Stimulated activated naive B cell treated with anti-CD40 and anti-IgM and Interleukin-4, amounts not matched to agents 10 μg/mL and 1 μg/mL and 100 μg/mL, for 72 hours (primary cell): ENCODE data around the gene CD6.

Experiments
- ATAC-seq, 2 donors: fragments of 150-1000 bp; cut with Tn5 transposase; replicated peaks; 2 replicates each; pipeline ENCODE4 v1.10.0; 2021; ENCODE audit warnings: moderate library complexity in 1 of 2
- DNase-seq: peaks from one replicate; pipeline ENCODE4 v3.0.0; 2021
- H3K27ac Mint-ChIP-seq: one replicate; pipeline ENCODE4 v1.8.0; 2022; ENCODE audit warnings: mild to moderate bottlenecking, mixed read lengths
- H3K27me3 Mint-ChIP-seq, 2 donors: one replicate each; pipeline ENCODE4 v1.8.0; 2022; ENCODE audit warnings: mixed read lengths in 2 of 2
- H3K36me3 Mint-ChIP-seq, 2 donors: one replicate each; pipeline ENCODE4 v1.8.0; 2022; ENCODE audit warnings: mixed read lengths in 2 of 2, mild to moderate bottlenecking in 1 of 2
- H3K4me1 Mint-ChIP-seq, 2 donors: one replicate each; pipeline ENCODE4 v1.8.0; 2022; ENCODE audit warnings: mixed read lengths in 2 of 2, mild to moderate bottlenecking in 1 of 2
- H3K4me3 Mint-ChIP-seq, 2 donors: one replicate each; pipeline ENCODE4 v1.8.0; 2022; ENCODE audit warnings: mild to moderate bottlenecking in 2 of 2, mixed read lengths in 2 of 2, moderate library complexity in 1 of 2
- H3K9me3 Mint-ChIP-seq, 2 donors: one replicate each; pipeline ENCODE4 v1.8.0; 2022; ENCODE audit warnings: mixed read lengths in 2 of 2, mild to moderate bottlenecking in 1 of 2

The CD6 gene

GRCh38 chr11:61037441-61038093 is 66.1 kb downstream of the CD6 start:
- H3K4me3 Mint-ChIP-seq, result no peak overlapping the region
- H3K27ac Mint-ChIP-seq, result no peak overlapping the region
- H3K4me1 Mint-ChIP-seq, result peaks cover 17 to 28% of the 10 kb centered on the region in 2 donors

GRCh38 chr11:61039916-61040315 is 68.4 kb downstream of the CD6 start:
- H3K4me3 Mint-ChIP-seq, result no peak overlapping the region
- no peak overlapping the region for H3K27ac Mint-ChIP-seq

More at GRCh38 chr11:61037441-61038093, 66.1 kb downstream of the CD6 start:
- no peaks in the 10 kb centered on the region for H3K27me3 Mint-ChIP-seq
- peaks cover 12 to 42% of the 10 kb centered on the region in 2 donors for H3K36me3 Mint-ChIP-seq
- ATAC-seq (no peak), DNase-seq (no peak)
- H3K9me3 Mint-ChIP-seq, result no peaks in the 10 kb centered on the region

GRCh38 chr11:61041755-61042518 is 70.5 kb downstream of the CD6 start:
- peak; percentile 91 to 93 for ATAC-seq
- H3K4me3 Mint-ChIP-seq, result peak overlapping the region; percentile 63 to 74
- H3K36me3 Mint-ChIP-seq, result peaks cover 12 to 34% of the 10 kb centered on the region in 2 donors
- H3K9me3 Mint-ChIP-seq, result no peaks in the 10 kb centered on the region
- DNase-seq, result peak; percentile 22
- no peaks in the 10 kb centered on the region for H3K27me3 Mint-ChIP-seq
- H3K27ac Mint-ChIP-seq, result peak overlapping the region; percentile 84
- peaks cover 20 to 36% of the 10 kb centered on the region in 2 donors for H3K4me1 Mint-ChIP-seq

More at GRCh38 chr11:61039916-61040315, 68.4 kb downstream of the CD6 start:
- ATAC-seq, result no peak
- Mint-ChIP-seq H3K27me3 (no peaks in the 10 kb centered on the region), H3K4me1 (peaks cover 23 to 36% of the 10 kb centered on the region in 2 donors), H3K9me3 (no peaks in the 10 kb centered on the region), H3K36me3 (peaks cover 9 to 36% of the 10 kb centered on the region in 2 donors)
- DNase-seq, result no peak

- no peak for DNase-seq
- Mint-ChIP-seq H3K4me1 (peaks cover 20 to 36% of the 10 kb centered on the region in 2 donors), H3K27me3 (no peaks in the 10 kb centered on the region), H3K4me3 (peak overlapping the region; percentile 52 to 78), H3K36me3 (peaks cover 12 to 39% of the 10 kb centered on the region in 2 donors), H3K27ac (peak overlapping the region; percentile 95), H3K9me3 (no peaks in the 10 kb centered on the region)
- ATAC-seq, result no peak
Measured at GRCh38 chr11:61042537-61042936, 71.1 kb downstream of the CD6 start.

GRCh38 chr11:61042961-61043540 is 71.6 kb downstream of the CD6 start:
- peaks cover 23 to 39% of the 10 kb centered on the region in 2 donors for H3K4me1 Mint-ChIP-seq
- no peaks in the 10 kb centered on the region for H3K27me3 Mint-ChIP-seq
- peak overlapping the region; percentile 52 to 78 for H3K4me3 Mint-ChIP-seq
- peaks cover 16 to 42% of the 10 kb centered on the region in 2 donors for H3K36me3 Mint-ChIP-seq
- DNase-seq (no peak), ATAC-seq (no peak)
- H3K9me3 Mint-ChIP-seq, result no peaks in the 10 kb centered on the region
- H3K27ac Mint-ChIP-seq, result peak overlapping the region; percentile 95

GRCh38 chr11:61045271-61045670 is 73.8 kb downstream of the CD6 start:
- Mint-ChIP-seq H3K36me3 (peaks cover 26 to 53% of the 10 kb centered on the region in 2 donors), H3K4me1 (peaks cover 31 to 46% of the 10 kb centered on the region in 2 donors), H3K27ac (no peak overlapping the region), H3K27me3 (no peaks in the 10 kb centered on the region), H3K9me3 (no peaks in the 10 kb centered on the region), H3K4me3 (no peak overlapping the region)
- no peak for DNase-seq
- ATAC-seq, result no peak

GRCh38 chr11:61046833-61047232 is 75.4 kb downstream of the CD6 start:
- Mint-ChIP-seq H3K4me3 (no peak overlapping the region), H3K27ac (no peak overlapping the region), H3K9me3 (no peaks in the 10 kb centered on the region), H3K27me3 (no peaks in the 10 kb centered on the region), H3K4me1 (peaks cover 29 to 35% of the 10 kb centered on the region in 2 donors), H3K36me3 (peaks cover 32 to 54% of the 10 kb centered on the region in 2 donors)
- DNase-seq (no peak), ATAC-seq (no peak)

- Mint-ChIP-seq H3K9me3 (no peaks in the 10 kb centered on the region), H3K4me1 (peaks cover 22 to 29% of the 10 kb centered on the region in 2 donors), H3K4me3 (no peak overlapping the region), H3K27ac (peak overlapping the region; percentile 25), H3K27me3 (no peaks in the 10 kb centered on the region), H3K36me3 (peaks cover 29 to 52% of the 10 kb centered on the region in 2 donors)
- ATAC-seq (no peak), DNase-seq (no peak)
Measured at GRCh38 chr11:61048368-61049062, 77.0 kb downstream of the CD6 start.

- Mint-ChIP-seq H3K4me1 (peaks cover 24 to 33% of the 10 kb centered on the region in 2 donors), H3K27me3 (no peaks in the 10 kb centered on the region), H3K36me3 (peaks cover 34 to 57% of the 10 kb centered on the region in 2 donors), H3K27ac (no peak overlapping the region), H3K9me3 (no peaks in the 10 kb centered on the region), H3K4me3 (no peak overlapping the region)
- ATAC-seq (no peak), DNase-seq (no peak)
Measured at GRCh38 chr11:61049063-61049377, 77.5 kb downstream of the CD6 start.

- Mint-ChIP-seq H3K4me3 (no peak overlapping the region), H3K9me3 (no peaks in the 10 kb centered on the region), H3K27ac (no peak overlapping the region), H3K36me3 (peaks cover 37 to 59% of the 10 kb centered on the region in 2 donors), H3K27me3 (no peaks in the 10 kb centered on the region), H3K4me1 (peaks cover 24 to 33% of the 10 kb centered on the region in 2 donors)
- ATAC-seq (no peak), DNase-seq (no peak)
Measured at GRCh38 chr11:61049859-61050258, 78.4 kb downstream of the CD6 start.

- H3K9me3 Mint-ChIP-seq, result no peaks in the 10 kb centered on the region
- H3K27ac Mint-ChIP-seq, result peak overlapping the region; percentile 9
- H3K36me3 Mint-ChIP-seq, result peaks cover 38 to 58% of the 10 kb centered on the region in 2 donors
- ATAC-seq (no peak), DNase-seq (no peak)
- peaks cover 29 to 46% of the 10 kb centered on the region in 2 donors for H3K4me1 Mint-ChIP-seq
- H3K4me3 Mint-ChIP-seq, result no peak overlapping the region
- H3K27me3 Mint-ChIP-seq, result no peaks in the 10 kb centered on the region
Measured at GRCh38 chr11:61052182-61052972, 80.9 kb downstream of the CD6 start.

- Mint-ChIP-seq H3K4me1 (peaks cover 28 to 43% of the 10 kb centered on the region in 2 donors), H3K27ac (no peak overlapping the region), H3K4me3 (no peak overlapping the region), H3K36me3 (peaks cover 37 to 57% of the 10 kb centered on the region in 2 donors), H3K9me3 (no peaks in the 10 kb centered on the region), H3K27me3 (no peaks in the 10 kb centered on the region)
- no peak for DNase-seq
- ATAC-seq, result no peak
Measured at GRCh38 chr11:61053191-61053590, 81.7 kb downstream of the CD6 start.

- Mint-ChIP-seq H3K4me1 (peaks cover 24 to 42% of the 10 kb centered on the region in 2 donors), H3K4me3 (no peak overlapping the region), H3K27ac (no peak overlapping the region)
Measured at GRCh38 chr11:61054513-61054912, 83.0 kb downstream of the CD6 start.

More at GRCh38 chr11:61054513-61054912, 83.0 kb downstream of the CD6 start:
- H3K9me3 Mint-ChIP-seq, result no peaks in the 10 kb centered on the region
- peaks cover 40 to 57% of the 10 kb centered on the region in 2 donors for H3K36me3 Mint-ChIP-seq
- DNase-seq (no peak), ATAC-seq (no peak)
- no peaks in the 10 kb centered on the region for H3K27me3 Mint-ChIP-seq
